Mesenchymal stem cell (in vitro differentiated cells and primary cell): ENCODE results near the gene GPBP1.
A peak's percentile ranks its signal among the peaks of the same experiment; 100 is the strongest.

Experiments
- DNase-seq: peaks from one replicate; pipeline ENCODE4 v3.0.0-alpha.2; 2013
- H2AFZ ChIP-seq: one replicate; pipeline ENCODE4 v1.6.1; 2013; ENCODE audit warnings: low read depth, mild to moderate bottlenecking, control low read depth, inconsistent platforms, low read length, moderate library complexity
- H2AK5ac ChIP-seq: 2 replicates; pipeline ENCODE4 v1.6.1; 2013; ENCODE audit warnings: low read length, moderate library complexity, mild to moderate bottlenecking, inconsistent platforms; ENCODE audit not compliant: severe bottlenecking
- H2BK120ac ChIP-seq: one replicate; pipeline ENCODE4 v1.6.1; 2013; ENCODE audit warnings: low read depth, mild to moderate bottlenecking, inconsistent platforms, low read length, moderate library complexity
- H2BK12ac ChIP-seq, 2 experiments: one replicate each; pipeline ENCODE4 v1.6.1; 2013; ENCODE audit warnings: inconsistent platforms in 2 of 2, low read length in 2 of 2, mild to moderate bottlenecking in 2 of 2, moderate library complexity in 2 of 2, control low read depth in 1 of 2
- H2BK15ac ChIP-seq: one replicate; pipeline ENCODE4 v1.6.1; 2013; ENCODE audit warnings: mild to moderate bottlenecking, low read depth, inconsistent platforms; ENCODE audit not compliant: poor library complexity, severe bottlenecking
- H2BK5ac ChIP-seq: 2 replicates; pipeline ENCODE4 v1.6.1; 2013; ENCODE audit warnings: low read depth, mild to moderate bottlenecking, low read length, control low read depth, inconsistent platforms; ENCODE audit not compliant: poor library complexity, severe bottlenecking
- H3K14ac ChIP-seq, 2 experiments: one replicate each; pipeline ENCODE4 v1.6.1; 2013; ENCODE audit warnings: inconsistent platforms in 2 of 2, low read length in 2 of 2, control low read depth in 1 of 2, mild to moderate bottlenecking in 1 of 2, moderate library complexity in 1 of 2
- H3K18ac ChIP-seq, 2 experiments: one replicate each; pipeline ENCODE4 v1.6.1; 2013; ENCODE audit warnings: inconsistent platforms in 2 of 2, low read length in 2 of 2, control low read depth in 1 of 2, low read depth in 1 of 2, mild to moderate bottlenecking in 1 of 2
- H3K23ac ChIP-seq, 2 experiments: one replicate each; pipeline ENCODE4 v1.6.1; 2013; ENCODE audit warnings: inconsistent platforms in 2 of 2, low read length in 2 of 2, mild to moderate bottlenecking in 2 of 2, moderate library complexity in 2 of 2, control low read depth in 1 of 2
- H3K27ac ChIP-seq: 2 replicates; pipeline ENCODE4 v1.5.1; 2013; ENCODE audit warnings: mild to moderate bottlenecking, moderate library complexity, low read length, control low read depth, inconsistent platforms; ENCODE audit not compliant: poor library complexity, severe bottlenecking
- H3K27me3 ChIP-seq, 2 experiments: 2 replicates each; pipeline versions ENCODE4 v1.6.1 to v1.7.0; 2013; ENCODE audit warnings: low read length in 2 of 2, mild to moderate bottlenecking in 2 of 2, moderate library complexity in 2 of 2, control low read depth in 1 of 2, inconsistent platforms in 1 of 2; ENCODE audit not compliant: control insufficient read depth in 1 of 2, insufficient read depth in 1 of 2
- H3K36me3 ChIP-seq, 2 experiments: 2 replicates each; pipeline versions ENCODE4 v1.6.1 to v1.7.0; 2013; ENCODE audit warnings: low read length in 2 of 2, control low read depth in 1 of 2, inconsistent platforms in 1 of 2, low read depth in 1 of 2, mild to moderate bottlenecking in 1 of 2; ENCODE audit not compliant: insufficient read depth in 2 of 2, control insufficient read depth in 1 of 2
- H3K4ac ChIP-seq, 2 experiments: one replicate each; pipeline ENCODE4 v1.6.1; 2013; ENCODE audit warnings: inconsistent platforms in 2 of 2, low read length in 2 of 2, mild to moderate bottlenecking in 2 of 2, moderate library complexity in 2 of 2, control low read depth in 1 of 2, low read depth in 1 of 2
- H3K4me1 ChIP-seq: 2 replicates; pipeline ENCODE4 v1.6.1; 2013; ENCODE audit warnings: low read depth, low read length, control low read depth; ENCODE audit not compliant: control insufficient read depth, insufficient read depth
- H3K4me2 ChIP-seq: 2 replicates; pipeline ENCODE4 v1.6.1; 2013; ENCODE audit warnings: low read length, mild to moderate bottlenecking, inconsistent platforms; ENCODE audit not compliant: poor library complexity, severe bottlenecking
- H3K4me3 ChIP-seq, 2 experiments: 2 replicates each; pipeline versions ENCODE4 v1.5.1 to v1.7.0; 2013; ENCODE audit warnings: low read length in 2 of 2, mild to moderate bottlenecking in 2 of 2, control low read depth in 1 of 2, low read depth in 1 of 2; ENCODE audit not compliant: insufficient read depth in 1 of 2
- H3K79me1 ChIP-seq: replicated peaks from 2 replicates; pipeline ENCODE4 v1.6.1; 2013; ENCODE audit warnings: mild to moderate bottlenecking, control low read depth, low read length, inconsistent platforms; ENCODE audit not compliant: poor library complexity, severe bottlenecking
- H3K9ac ChIP-seq: 2 replicates; pipeline ENCODE4 v1.7.0; 2013; ENCODE audit warnings: mild to moderate bottlenecking, low read length, moderate library complexity
- H3K9me3 ChIP-seq: 2 replicates; pipeline ENCODE4 v1.7.0; 2013; ENCODE audit warnings: mild to moderate bottlenecking, low read length; ENCODE audit not compliant: control insufficient read depth
- H4K8ac ChIP-seq: one replicate; pipeline ENCODE4 v1.6.1; 2013; ENCODE audit warnings: inconsistent platforms, mild to moderate bottlenecking, low read length, moderate library complexity
- H4K91ac ChIP-seq: one replicate; pipeline ENCODE4 v1.6.1; 2013; ENCODE audit warnings: mild to moderate bottlenecking, low read length, inconsistent platforms
- WGBS: methylation state at CpG from one replicate; pipeline ENCODE4 v1.1.7; 2013; ENCODE audit warnings: mixed read lengths; 5-methylcytosine and 5-hydroxymethylcytosine counted together

GPBP1 gene

GRCh38 chr5:57298295-57298984 is 124.6 kb downstream of the GPBP1 start:
- Histone ChIP-seq H2BK120ac (no peak overlapping the region), H3K4me1 (peaks cover 3% of the 10 kb centered on the region)
- WGBS, result 22% methylated on average over 4 of the region's 6 CpGs

GRCh38 chr5:57298985-57299491 is 125.2 kb downstream of the GPBP1 start:
- no peak overlapping the region for H2BK5ac ChIP-seq
- H4K8ac ChIP-seq, result no peak overlapping the region
- DNase-seq, result peak; percentile 88
- no peak overlapping the region for H3K4me2 ChIP-seq
- H3K9ac ChIP-seq, result peak overlapping the region; percentile 58
- H2AK5ac ChIP-seq, result no peak overlapping the region
- peak overlapping the region; percentile 47 to 99 for H2BK12ac ChIP-seq
- no peak overlapping the region for H3K23ac ChIP-seq
- peaks cover 3% of the 10 kb centered on the region for H3K4me1 ChIP-seq
- no peak overlapping the region for H3K14ac ChIP-seq
- H3K18ac ChIP-seq, result peak overlapping the region; percentile 9 to 79
- H3K27ac ChIP-seq, result no peak overlapping the region
- H3K79me1 ChIP-seq, result no peaks in the 10 kb centered on the region
- no peak overlapping the region for H2AFZ ChIP-seq
- H3K9me3 ChIP-seq, result no peaks in the 10 kb centered on the region
- H3K4ac ChIP-seq, result peak overlapping the region in 1 of 2 experiments; percentile 32
- H4K91ac ChIP-seq, result no peak overlapping the region
- H3K27me3 ChIP-seq, result no peaks in the 10 kb centered on the region
- no peaks in the 10 kb centered on the region for H3K36me3 ChIP-seq
- peak overlapping the region; percentile 15 for H2BK15ac ChIP-seq
- WGBS, result 26% methylated on average over 14 of the region's 15 CpGs
- no peak overlapping the region for H3K4me3 ChIP-seq
- peak overlapping the region; percentile 23 for H2BK120ac ChIP-seq

More at GRCh38 chr5:57298295-57298984, 124.6 kb downstream of the GPBP1 start:
- DNase-seq, result peak; percentile 86
- Histone ChIP-seq H2BK5ac (no peak overlapping the region), H4K91ac (peak overlapping the region; percentile 76), H3K4me2 (no peak overlapping the region), H3K14ac (no peak overlapping the region), H3K27ac (no peak overlapping the region), H2BK12ac (peak overlapping the region; percentile 27 to 95), H3K18ac (peak overlapping the region; percentile 7 to 37), H3K23ac (no peak overlapping the region), H3K9ac (peak overlapping the region; percentile 58), H4K8ac (peak overlapping the region; percentile 74), H3K36me3 (no peaks in the 10 kb centered on the region), H2BK15ac (peak overlapping the region; percentile 12), H3K9me3 (no peaks in the 10 kb centered on the region), H3K27me3 (no peaks in the 10 kb centered on the region), H2AK5ac (peak overlapping the region; percentile 50), H3K4me3 (no peak overlapping the region), H3K4ac (no peak overlapping the region), H2AFZ (no peak overlapping the region), H3K79me1 (no peaks in the 10 kb centered on the region)

GRCh38 chr5:57299986-57300385 is 126.1 kb downstream of the GPBP1 start:
- no peaks in the 10 kb centered on the region for H3K9me3 ChIP-seq
- no peak overlapping the region for H2BK5ac ChIP-seq
- H3K27me3 ChIP-seq, result no peaks in the 10 kb centered on the region
- peak overlapping the region; percentile 73 for H4K8ac ChIP-seq
- H3K4me2 ChIP-seq, result no peak overlapping the region
- H2BK15ac ChIP-seq, result peak overlapping the region; percentile 64
- peaks cover 3% of the 10 kb centered on the region for H3K4me1 ChIP-seq
- H3K23ac ChIP-seq, result no peak overlapping the region
- H2AK5ac ChIP-seq, result peak overlapping the region; percentile 82
- no peak overlapping the region for H3K9ac ChIP-seq
- no peaks in the 10 kb centered on the region for H3K36me3 ChIP-seq
- peak overlapping the region; percentile 69 to 97 for H3K4ac ChIP-seq
- H4K91ac ChIP-seq, result peak overlapping the region; percentile 62
- no peak for DNase-seq
- H2BK120ac ChIP-seq, result no peak overlapping the region
- H2AFZ ChIP-seq, result no peak overlapping the region
- H3K14ac ChIP-seq, result no peak overlapping the region
- H3K4me3 ChIP-seq, result no peak overlapping the region
- no peaks in the 10 kb centered on the region for H3K79me1 ChIP-seq
- H3K18ac ChIP-seq, result peak overlapping the region; percentile 61 to 90
- H2BK12ac ChIP-seq, result peak overlapping the region; percentile 70 to 99
- no peak overlapping the region for H3K27ac ChIP-seq
- WGBS, result 97% methylated on average over 3 of the region's 3 CpGs

GRCh38 chr5:57302164-57302563 is 128.3 kb downstream of the GPBP1 start:
- H2AK5ac ChIP-seq, result no peak overlapping the region
- 68% methylated on average over 6 of the region's 6 CpGs for WGBS

More at GRCh38 chr5:57302164-57302563, 128.3 kb downstream of the GPBP1 start:
- H3K23ac ChIP-seq, result no peak overlapping the region
- H3K9ac ChIP-seq, result no peak overlapping the region
- H3K9me3 ChIP-seq, result peaks cover 6% of the 10 kb centered on the region
- H2AFZ ChIP-seq, result no peak overlapping the region
- no peaks in the 10 kb centered on the region for H3K27me3 ChIP-seq
- H3K4me3 ChIP-seq, result no peak overlapping the region
- no peak overlapping the region for H2BK5ac ChIP-seq
- H2BK120ac ChIP-seq, result no peak overlapping the region
- H2BK12ac ChIP-seq, result peak overlapping the region in 1 of 2 experiments; percentile 92
- H3K4me1 ChIP-seq, result peaks cover 3% of the 10 kb centered on the region
- H3K14ac ChIP-seq, result no peak overlapping the region
- H4K8ac ChIP-seq, result no peak overlapping the region
- H3K4ac ChIP-seq, result no peak overlapping the region
- no peaks in the 10 kb centered on the region for H3K36me3 ChIP-seq
- no peak overlapping the region for H3K27ac ChIP-seq
- H2BK15ac ChIP-seq, result no peak overlapping the region
- DNase-seq, result peak; percentile 67
- no peaks in the 10 kb centered on the region for H3K79me1 ChIP-seq
- peak overlapping the region in 1 of 2 experiments; percentile 7 for H3K18ac ChIP-seq
- H4K91ac ChIP-seq, result no peak overlapping the region
- H3K4me2 ChIP-seq, result no peak overlapping the region
